ENCODE results near the gene HLX.

DNA sequence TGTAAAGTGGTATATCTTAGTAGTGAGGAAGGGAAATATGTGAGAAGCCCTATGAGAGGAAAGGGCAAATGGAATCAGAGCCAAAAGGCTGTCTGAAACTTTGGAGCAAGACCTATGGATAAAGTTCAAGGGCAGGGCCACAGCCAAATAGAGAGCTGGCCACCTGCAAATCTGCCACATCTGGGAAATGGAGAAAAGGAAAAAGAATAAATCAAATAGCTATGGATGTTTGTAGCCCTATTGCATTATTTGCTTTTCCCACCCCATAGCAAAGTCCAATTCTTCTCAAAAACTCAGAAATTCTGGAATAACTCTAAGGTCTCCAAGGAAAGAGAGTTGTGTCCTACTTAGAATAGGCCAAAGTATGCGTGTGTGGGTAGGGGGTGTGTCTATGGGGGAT is 4.0 kb upstream of the HLX start:
- TF ChIP-seq POLR2A (IDR thresholded peaks at IDR 0.05): no peak
- TF ChIP-seq, protein P1, sequence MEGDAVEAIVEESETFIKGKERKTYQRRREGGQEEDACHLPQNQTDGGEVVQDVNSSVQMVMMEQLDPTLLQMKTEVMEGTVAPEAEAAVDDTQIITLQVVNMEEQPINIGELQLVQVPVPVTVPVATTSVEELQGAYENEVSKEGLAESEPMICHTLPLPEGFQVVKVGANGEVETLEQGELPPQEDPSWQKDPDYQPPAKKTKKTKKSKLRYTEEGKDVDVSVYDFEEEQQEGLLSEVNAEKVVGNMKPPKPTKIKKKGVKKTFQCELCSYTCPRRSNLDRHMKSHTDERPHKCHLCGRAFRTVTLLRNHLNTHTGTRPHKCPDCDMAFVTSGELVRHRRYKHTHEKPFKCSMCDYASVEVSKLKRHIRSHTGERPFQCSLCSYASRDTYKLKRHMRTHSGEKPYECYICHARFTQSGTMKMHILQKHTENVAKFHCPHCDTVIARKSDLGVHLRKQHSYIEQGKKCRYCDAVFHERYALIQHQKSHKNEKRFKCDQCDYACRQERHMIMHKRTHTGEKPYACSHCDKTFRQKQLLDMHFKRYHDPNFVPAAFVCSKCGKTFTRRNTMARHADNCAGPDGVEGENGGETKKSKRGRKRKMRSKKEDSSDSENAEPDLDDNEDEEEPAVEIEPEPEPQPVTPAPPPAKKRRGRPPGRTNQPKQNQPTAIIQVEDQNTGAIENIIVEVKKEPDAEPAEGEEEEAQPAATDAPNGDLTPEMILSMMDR (IDR thresholded peaks at IDR 0.05): no peak

All from right lobe of liver (tissue), 4 donors.